Choroid plexus epithelial cell (primary cell): ENCODE results near the gene CEACAM21.

Source experiments
- DNase-seq: peaks from one replicate; pipeline ENCODE4 v3.0.0-alpha.2; 2010; ENCODE audit warnings: low read depth
- H3K4me3 ChIP-seq: 2 replicates; pipeline ENCODE4 v1.5.1; 2011; ENCODE audit warnings: low read depth, mild to moderate bottlenecking, control low read depth, low read length, moderate library complexity
- TF ChIP-seq, protein P1 (sequence below): conservative IDR thresholded peaks from 2 replicates; pipeline ENCODE4 v1.5.1; 2011; ENCODE audit warnings: low read depth, mild to moderate bottlenecking, control low read depth, inconsistent platforms, low read length, moderate library complexity

The CEACAM21 gene

DNA sequence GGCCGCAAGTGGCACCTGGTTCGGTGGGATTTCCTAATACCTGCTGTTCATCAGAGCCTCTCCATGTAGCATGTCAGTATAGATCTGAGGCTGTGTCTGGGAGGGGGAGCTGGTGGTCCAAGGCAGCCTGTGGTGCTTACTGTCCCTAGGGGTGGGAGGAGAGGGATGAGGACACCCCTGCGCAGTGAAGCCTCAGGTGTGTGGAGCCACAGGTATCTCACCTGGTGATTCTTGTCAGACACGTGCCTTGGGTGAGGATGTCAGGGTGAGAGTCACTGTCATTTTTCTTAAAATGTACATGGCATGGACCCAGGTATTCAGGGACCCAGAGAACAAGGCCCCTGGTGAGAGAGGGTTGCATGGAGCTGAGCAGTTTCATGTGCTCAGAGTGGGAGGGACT lies 39.2 kb downstream of the CEACAM21 start:
- DNase-seq: no peak
- H3K4me3 ChIP-seq: no peak overlapping the region
- TF ChIP-seq, protein P1, sequence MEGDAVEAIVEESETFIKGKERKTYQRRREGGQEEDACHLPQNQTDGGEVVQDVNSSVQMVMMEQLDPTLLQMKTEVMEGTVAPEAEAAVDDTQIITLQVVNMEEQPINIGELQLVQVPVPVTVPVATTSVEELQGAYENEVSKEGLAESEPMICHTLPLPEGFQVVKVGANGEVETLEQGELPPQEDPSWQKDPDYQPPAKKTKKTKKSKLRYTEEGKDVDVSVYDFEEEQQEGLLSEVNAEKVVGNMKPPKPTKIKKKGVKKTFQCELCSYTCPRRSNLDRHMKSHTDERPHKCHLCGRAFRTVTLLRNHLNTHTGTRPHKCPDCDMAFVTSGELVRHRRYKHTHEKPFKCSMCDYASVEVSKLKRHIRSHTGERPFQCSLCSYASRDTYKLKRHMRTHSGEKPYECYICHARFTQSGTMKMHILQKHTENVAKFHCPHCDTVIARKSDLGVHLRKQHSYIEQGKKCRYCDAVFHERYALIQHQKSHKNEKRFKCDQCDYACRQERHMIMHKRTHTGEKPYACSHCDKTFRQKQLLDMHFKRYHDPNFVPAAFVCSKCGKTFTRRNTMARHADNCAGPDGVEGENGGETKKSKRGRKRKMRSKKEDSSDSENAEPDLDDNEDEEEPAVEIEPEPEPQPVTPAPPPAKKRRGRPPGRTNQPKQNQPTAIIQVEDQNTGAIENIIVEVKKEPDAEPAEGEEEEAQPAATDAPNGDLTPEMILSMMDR: no peak

DNA sequence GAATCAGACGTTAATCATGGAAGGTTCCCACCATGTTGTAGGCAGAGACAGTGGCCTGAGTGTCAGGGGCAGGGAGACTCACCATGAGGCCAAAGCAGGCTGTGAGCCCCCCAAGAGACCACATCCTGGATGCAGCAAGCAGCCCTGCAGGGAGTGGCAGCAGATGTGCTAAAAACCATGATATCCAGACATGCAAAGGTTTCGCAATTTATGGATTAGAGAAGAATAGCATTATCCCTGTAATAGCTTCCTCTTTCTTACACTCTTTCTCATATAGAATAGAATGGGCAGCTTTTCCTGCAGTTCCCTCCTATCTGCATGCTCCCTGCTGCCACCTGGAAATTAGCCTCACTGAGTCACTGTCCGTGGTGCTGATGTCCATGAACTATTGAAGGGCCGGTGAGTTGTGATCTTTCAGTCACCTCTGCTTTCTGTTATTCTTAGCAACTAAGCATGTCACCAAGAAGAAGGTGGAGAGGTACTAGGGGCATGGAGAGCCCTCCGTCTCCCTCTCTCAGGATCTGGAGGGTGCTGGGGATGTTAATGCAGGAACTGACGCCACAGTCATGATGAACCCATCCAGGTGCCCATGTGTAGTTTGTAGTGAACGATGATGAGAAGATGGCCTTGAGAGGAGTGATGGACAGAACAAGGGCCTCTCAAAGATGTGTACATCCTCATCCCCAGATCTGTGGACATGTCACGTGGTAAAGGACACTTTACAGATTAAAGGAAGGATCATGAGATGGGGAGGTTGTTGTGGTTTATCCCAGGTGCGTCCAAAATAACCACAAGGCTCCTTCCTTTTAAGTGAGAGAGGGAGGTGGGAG lies 41.0 kb downstream of the CEACAM21 start:
- peak; percentile 44 for DNase-seq
- no peak overlapping the region for H3K4me3 ChIP-seq
- TF ChIP-seq, protein P1: peak; percentile 16

DNA sequence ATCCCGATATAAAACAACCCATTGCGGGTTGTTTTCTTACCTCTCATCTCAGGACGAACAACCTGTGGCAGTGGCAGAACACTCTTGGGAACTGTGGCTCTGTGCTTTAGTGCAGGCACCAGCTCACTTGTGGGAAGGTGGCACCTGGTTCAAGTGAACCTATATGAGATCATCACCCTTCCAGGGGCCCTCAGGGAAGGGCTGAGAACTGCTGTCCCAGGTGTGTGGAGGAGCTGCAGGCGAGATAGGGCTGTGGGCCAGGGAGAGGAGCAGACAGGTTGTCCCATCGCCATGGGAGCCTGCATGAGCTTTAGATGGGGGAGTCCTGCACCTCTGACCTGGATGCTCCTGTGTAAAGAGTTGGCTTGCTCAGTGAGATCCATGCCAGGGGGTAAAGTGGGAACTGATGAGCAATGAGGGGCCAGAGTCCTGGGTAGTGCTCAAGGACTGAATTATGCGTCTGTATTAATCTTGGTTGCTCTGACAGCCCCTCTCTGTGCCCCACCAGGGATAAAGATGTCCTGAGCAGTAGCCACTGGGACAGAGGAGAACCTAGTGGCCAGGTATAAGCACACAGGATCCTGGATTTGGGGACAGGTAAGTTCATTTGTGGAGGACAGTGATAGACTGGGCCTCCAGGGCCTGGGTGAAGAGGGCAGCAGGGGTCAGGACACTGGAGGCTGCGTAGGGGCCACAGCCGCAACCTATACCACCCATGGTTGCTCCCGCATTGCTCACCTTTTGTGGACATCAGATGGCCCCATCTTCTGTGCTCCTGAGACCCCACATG lies 42.2 kb downstream of the CEACAM21 start:
- no peak overlapping the region for H3K4me3 ChIP-seq
- TF ChIP-seq, protein P1: no peak
- no peak for DNase-seq

DNA sequence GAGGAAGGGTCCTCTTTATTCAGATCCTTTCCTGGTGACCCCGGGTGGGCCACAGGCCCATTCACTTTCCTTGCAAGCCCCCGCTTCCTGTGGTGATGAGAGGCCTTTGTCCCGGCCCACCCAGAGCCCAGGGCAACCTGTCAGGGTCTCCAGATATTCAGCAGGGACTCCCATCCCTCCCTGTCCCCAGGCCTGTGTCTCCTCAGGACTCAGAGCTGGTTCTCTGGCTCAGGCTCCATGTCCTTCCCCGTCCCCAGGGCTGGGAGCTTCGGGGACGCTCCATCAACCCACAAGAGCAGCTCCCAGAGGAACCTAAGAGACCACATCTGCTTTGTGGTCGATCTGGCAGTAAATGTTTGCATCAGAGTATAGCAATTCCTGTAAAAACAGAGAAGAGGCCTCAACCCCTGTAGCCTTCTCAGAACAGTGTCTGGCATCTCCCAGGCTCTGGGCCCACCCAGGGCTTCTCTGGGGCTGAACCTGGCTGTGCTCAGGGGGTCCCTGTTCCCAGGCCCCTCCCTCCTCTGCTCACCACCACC lies 43.1 kb downstream of the CEACAM21 start:
- TF ChIP-seq, protein P1: no peak
- DNase-seq: no peak

DNA sequence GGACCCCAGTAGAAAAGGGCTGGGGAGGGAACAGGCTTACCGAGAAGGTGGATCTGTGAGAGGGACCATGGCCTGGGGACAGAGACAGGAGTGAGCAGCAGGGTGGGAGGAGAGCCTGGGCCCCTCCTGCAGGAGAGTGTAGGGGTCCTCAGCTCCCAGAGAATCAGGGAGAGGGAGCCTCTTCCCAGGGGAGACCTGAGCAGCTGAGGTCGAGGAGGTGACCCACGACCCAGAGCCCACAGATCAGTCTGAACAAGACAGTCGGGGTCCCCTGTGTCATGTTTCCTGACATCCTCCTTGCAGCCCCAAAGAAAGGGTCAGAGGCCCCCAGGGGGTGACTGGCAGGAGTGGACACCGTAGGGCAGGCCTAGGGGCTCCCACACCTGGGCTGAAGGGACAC lies 44.2 kb downstream of the CEACAM21 start:
- DNase-seq: no peak
- no peak overlapping the region for H3K4me3 ChIP-seq
- TF ChIP-seq, protein P1: no peak

More for the DNA sequence above, 43.1 kb downstream of the CEACAM21 start:
- no peak overlapping the region for H3K4me3 ChIP-seq

DNA sequence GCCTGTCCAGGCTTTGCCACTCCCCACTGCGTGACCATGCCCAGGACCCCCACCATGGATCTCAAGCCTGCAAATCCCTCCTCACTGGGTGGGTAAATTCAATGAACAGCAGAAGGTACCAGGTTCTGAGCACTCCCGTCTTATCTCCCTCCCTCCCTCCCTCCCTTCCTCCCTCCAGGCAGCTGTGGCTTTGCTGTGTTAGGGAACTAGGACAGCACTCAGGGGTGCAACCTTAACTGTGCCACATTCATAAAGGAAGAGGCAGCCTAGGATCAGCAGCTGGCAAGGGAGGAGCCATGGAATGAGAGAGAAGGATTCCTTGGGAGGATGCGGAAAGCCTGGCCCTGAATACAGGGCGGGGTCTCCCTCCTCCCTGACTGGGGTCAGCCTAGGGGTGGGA lies 45.3 kb downstream of the CEACAM21 start:
- no peak for DNase-seq
- TF ChIP-seq, protein P1: no peak
- H3K4me3 ChIP-seq: no peak overlapping the region
